ENCODE measurements around the gene GAS7.
"Not testable (repeated sequence)": the region's sequence is repeated elsewhere in the genome, so short reads cannot be mapped to it uniquely, and the experiment has no call there.

Gene GAS7

DNA sequence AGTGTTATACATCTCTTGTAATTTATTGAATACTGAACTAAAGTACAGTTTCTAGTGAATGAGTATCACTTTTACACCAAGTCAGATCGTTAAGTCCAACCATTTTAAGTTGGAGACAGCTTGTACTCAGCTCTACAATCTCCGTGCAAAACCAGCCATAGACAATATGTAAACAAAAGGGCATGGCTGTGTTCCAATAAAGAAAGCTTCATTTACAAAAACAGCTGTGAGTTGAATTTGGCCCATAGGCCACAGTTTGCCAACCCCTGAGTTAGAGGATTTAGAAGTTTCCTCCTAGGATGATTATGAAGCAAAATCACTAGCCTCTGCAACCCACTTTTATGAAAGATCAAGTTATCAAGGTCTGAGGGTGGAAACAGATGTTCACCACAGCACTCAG is 187.7 kb downstream of the GAS7 start:
- DNase-seq: no peak

GRCh38 chr17:10003705-10004104 is 194.7 kb downstream of the GAS7 start:
- DNase-seq: no peak

GRCh38 chr17:10002567-10003360 is 195.6 kb downstream of the GAS7 start:
- DNase-seq: not testable (repeated sequence)

DNA sequence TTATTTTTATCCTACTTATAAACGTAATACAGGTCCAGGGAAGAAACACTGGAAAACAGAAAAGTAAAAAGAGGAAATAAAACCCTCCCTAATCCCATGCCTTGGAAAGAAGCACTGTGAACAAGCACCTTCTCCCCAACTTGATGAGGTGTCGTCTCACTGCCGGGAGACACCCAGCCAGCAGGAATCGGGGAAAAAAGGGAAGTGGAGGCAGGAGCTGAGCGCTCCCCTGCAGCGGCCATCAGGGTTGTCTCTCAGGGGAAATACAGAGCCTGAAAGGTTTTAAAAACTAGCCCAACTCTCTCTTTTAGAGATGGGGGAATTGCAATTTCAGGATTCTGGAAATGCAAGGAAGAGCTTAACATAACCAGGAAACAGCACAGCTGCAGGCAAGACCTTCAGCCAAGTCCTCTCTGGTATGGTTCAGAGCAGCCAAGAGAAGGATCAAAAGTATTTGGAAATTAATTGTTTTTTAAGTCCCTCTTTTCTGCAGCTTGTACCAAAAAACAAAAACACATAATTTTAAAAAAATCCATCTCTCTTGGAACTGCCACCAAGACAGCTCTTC is 197.0 kb downstream of the GAS7 start:
- no peak for DNase-seq

- DNase-seq: no peak
Observed at GRCh38 chr17:9999919-10000695, 198.3 kb downstream of the GAS7 start.

DNA sequence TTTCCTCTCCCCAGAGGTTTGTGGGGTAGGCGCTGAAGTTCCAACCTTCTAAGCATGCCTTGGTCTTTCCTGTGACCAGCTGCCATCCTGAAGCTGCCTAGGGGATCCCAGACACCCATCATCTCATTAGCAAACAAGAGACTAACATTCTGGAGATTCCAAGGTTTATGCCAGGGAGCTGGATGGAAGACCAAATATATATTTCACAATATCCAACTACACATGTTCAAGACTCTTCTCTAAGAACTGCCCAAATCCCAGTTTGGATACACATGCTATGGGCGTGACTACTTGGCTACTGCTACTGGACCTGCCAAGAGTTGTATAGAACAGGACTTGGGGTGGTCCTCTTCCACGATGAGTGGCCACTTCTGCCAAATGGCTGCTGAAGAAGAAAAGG is 200.3 kb downstream of the GAS7 start:
- DNase-seq: no peak

- no peak for DNase-seq
Observed at GRCh38 chr17:9994761-9995160, 203.6 kb downstream of the GAS7 start.

GRCh38 chr17:9991796-9992195 is 206.6 kb downstream of the GAS7 start:
- no peak for DNase-seq

- DNase-seq: no peak
Observed at GRCh38 chr17:9991351-9991750, 207.1 kb downstream of the GAS7 start.

GRCh38 chr17:9987779-9988585 is 210.4 kb downstream of the GAS7 start:
- DNase-seq: peak in 1 of 2 donors; percentile 11

DNA sequence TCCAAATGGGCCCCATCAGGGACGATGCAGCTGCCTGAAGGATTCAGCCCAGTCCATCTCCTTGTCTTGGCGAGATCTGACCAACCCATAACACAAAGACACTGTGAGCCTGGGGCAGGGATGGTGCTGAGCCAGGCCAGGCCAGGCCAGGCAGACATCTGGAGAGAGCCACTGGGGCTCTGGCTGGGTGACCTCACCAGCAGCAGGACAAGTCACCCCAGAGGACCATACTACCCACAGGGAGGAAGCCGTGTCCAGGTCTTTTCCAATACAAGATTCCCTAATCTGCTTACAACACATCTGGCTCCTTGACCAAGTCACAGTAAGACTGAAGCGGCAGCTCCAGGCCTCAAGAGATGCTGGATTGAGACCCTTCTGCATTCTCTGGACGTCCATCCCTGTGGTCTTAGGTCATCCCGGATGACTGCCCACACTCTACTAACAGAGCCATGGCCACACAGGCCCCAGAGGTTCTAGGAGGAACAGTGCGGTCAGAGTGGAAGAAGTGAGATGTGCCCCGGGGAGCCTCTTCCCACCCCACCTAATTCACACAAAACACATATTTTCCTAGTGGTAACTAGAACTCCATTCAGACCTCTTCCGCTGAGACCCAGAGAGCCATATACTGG is 211.5 kb downstream of the GAS7 start:
- DNase-seq: peak in 1 of 2 donors; percentile 50

- no peak for DNase-seq
Observed at GRCh38 chr17:9985646-9986045, 212.8 kb downstream of the GAS7 start.

DNA sequence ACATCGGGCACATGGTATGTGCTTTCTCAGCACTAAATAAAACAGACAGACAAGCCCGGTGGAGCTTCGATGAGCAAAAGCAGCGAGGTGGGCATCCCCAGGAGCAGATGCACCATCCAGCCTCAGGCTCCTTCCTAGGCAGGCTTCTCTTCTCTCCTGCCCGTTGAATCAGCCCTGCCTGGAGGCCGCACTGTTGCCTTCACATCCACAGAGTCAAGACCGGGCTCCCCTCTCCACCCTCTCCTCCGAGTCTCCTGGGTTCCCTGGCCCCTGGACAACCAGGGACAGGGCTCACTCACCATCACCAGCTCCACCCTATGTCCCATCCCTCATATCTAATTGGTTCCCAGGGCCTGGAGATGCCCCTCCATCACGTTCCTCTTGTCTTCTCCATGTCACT is 213.6 kb downstream of the GAS7 start:
- DNase-seq: no peak

DNA sequence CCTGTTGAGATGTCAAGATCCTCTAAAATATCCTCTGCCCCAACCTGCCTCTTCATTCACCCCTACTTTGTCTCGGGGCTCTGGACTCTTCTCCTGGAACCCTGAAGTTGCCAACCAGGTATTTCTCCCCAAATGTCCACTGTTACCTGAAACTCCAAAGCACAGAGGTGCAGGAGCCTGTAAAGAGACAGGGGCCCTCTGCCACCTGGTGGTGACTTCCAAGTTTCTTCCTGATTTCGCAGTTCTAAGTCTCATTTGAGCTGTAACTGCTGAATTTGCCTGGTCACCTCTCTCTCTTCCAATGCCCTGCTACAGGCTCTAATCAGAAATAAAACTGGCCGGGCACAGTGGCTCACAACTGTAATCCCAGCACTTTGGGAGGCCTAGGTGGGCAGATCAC is 216.2 kb downstream of the GAS7 start:
- no peak for DNase-seq

DNA sequence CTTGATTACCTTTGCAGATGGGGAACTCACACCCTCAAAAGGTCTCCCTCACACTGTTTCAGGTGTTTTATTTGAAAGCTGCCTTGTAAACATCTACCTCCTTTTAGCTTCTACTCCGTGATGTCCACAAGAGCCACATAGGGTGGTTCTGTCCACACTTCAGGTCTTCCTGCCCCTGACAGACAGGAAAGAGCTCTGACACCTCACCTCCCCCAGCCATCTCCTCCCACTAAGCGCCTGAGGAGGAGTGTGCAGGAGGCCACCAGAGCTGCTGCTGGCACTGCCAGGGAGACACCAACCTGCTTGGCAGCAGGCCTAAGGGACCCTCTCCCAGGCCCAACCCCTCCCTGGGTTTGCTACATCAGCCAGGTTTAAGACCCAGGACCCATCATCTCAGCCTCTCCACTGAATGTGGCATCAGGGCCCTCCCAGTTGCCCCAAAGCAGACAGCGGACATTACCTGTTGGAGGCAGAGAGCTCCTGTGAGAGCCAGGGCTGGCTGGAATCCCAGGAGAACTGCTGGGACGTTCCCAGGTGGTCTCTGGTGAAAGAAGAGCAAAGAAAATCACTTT is 217.0 kb downstream of the GAS7 start:
- no peak for DNase-seq

- no peak for DNase-seq
Observed at GRCh38 chr17:9979463-9979995, 218.9 kb downstream of the GAS7 start.

DNA sequence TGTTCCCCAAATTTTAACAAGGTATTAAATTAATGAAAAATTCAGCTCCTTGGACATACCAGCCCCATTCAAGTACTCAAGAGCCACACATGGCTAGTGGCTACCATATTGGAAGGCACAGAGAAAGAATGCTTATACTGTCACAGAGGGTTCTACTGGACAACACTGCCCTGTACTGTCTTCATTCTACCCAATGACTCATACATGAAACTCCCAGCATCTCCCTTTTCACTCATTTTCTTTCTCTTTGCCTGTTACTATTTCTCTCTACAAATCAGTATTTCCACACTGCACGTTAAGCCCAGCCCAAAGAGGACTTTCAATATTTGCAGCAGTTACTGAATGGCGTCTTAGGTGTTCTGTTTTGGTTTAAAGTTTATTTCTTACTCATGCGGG is 221.2 kb downstream of the GAS7 start:
- no peak for DNase-seq

DNA sequence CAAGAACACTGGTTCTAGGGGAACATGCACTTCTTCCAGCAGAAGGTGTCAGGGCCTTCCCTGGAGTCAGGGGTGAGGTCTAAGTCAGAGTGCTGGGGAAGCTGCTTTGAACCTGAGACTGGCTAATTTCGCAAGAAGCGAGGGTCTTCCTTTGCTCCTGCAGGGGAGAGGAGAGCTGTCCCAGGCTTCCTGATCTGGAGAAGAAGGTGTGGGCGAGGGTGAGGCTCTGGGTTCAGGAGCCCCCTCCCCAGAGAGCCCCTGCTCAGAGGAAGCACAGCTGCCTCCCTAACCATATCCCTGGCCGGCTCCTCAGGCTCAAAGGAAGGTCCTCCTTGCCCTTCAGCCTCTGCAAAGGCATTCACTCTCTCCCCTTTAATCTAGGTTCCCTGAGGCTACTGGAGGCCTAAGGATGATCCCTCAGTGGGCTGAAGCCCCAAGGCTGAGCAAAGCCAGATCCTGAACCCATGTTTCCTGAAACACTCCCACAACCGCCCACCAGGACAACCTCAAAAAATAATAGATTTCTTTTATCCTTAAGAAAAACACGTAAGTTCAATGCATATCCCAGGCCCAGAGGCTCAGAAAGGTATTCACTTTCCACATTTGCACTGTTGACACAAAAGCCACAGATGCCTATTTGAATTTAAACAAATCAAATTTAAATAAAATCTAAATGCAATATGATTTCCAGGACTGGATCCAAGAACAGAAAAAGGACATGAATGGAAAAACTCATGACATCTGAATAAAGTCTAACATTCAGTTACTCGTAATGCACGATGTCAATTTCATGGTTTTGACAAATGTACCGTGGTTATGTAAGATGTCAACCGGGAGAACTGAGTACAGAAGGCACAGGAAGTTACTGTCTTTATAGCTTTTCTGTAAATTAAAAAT is 221.9 kb downstream of the GAS7 start:
- no peak for DNase-seq

GRCh38 chr17:9974448-9975381 is 223.7 kb downstream of the GAS7 start:
- no peak for DNase-seq
